ENCODE results near the gene PLXNA2.

PLXNA2 gene

GRCh38 chr1:208058267-208058666, 185.9 kb downstream of the PLXNA2 start:
- Mint-ChIP-seq H3K4me3 (no peak overlapping the region), H3K9me3 (no peaks in the 10 kb centered on the region), H3K36me3 (ENCODE audit: low read depth) (no peaks in the 10 kb centered on the region), H3K27ac (no peak overlapping the region), H3K4me1 (ENCODE audit: low read depth) (peaks cover 2% of the 10 kb centered on the region), H3K27me3 (peaks cover 10% of the 10 kb centered on the region)
- DNase-seq = no peak

DNA sequence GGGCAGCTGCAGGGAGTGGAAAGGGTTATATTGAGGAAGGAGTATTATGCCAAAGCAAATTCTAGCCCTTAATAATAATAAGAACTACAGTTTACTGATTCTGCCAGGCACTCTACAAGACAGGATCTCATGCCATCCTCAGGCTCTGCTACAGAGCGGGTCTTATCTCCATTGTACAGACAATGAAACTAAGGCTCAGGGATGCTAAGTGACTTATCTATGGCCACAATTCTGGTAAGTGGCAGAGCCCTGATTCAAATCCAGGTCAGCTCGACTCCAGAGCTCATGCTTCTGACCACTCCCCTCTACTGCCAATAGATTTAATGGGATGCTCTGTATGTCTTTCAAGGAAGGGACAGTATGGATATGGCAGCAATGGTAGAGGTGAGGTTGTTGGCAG, 187.1 kb downstream of the PLXNA2 start:
- H3K27me3 Mint-ChIP-seq = peaks cover 10% of the 10 kb centered on the region
- H3K36me3 Mint-ChIP-seq (ENCODE audit: low read depth) = no peaks in the 10 kb centered on the region
- H3K4me1 Mint-ChIP-seq (ENCODE audit: low read depth) = peaks cover 2% of the 10 kb centered on the region
- DNase-seq = no peak
- H3K27ac Mint-ChIP-seq = no peak overlapping the region
- H3K9me3 Mint-ChIP-seq = no peaks in the 10 kb centered on the region
- H3K4me3 Mint-ChIP-seq = no peak overlapping the region

DNA sequence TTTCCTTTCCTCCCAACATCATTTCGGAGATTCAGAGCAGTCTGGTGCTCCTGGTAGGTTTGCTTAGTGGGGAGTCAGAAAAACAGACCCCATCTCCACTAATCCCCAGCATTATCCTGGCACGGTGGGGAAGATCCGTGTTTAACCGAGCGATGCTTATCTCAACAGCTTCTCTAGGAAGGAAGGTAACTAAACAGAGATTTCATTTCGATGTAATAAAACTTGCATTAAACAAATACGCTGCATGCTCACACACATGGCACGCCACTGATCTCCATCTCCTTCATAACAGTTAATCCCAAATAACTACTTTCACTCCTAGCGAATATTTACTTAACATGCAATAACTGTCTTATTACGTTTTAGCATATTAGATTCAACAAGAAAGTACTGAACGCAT, 188.6 kb downstream of the PLXNA2 start:
- no peaks in the 10 kb centered on the region for H3K36me3 Mint-ChIP-seq (ENCODE audit: low read depth)
- DNase-seq = no peak
- H3K27ac Mint-ChIP-seq = no peak overlapping the region
- peaks cover 20% of the 10 kb centered on the region for H3K27me3 Mint-ChIP-seq
- no peaks in the 10 kb centered on the region for H3K9me3 Mint-ChIP-seq
- H3K4me1 Mint-ChIP-seq (ENCODE audit: low read depth) = peaks cover 2% of the 10 kb centered on the region
- H3K4me3 Mint-ChIP-seq = no peak overlapping the region

- Mint-ChIP-seq H3K36me3 (ENCODE audit: low read depth) (no peaks in the 10 kb centered on the region), H3K9me3 (no peaks in the 10 kb centered on the region), H3K4me3 (no peak overlapping the region), H3K4me1 (ENCODE audit: low read depth) (peaks cover 2% of the 10 kb centered on the region), H3K27me3 (peaks cover 20% of the 10 kb centered on the region), H3K27ac (no peak overlapping the region)
- no peak for DNase-seq
Observed at GRCh38 chr1:208054911-208055379, 189.2 kb downstream of the PLXNA2 start.

GRCh38 chr1:208054485-208054884, 189.7 kb downstream of the PLXNA2 start:
- Mint-ChIP-seq H3K36me3 (ENCODE audit: low read depth) (no peaks in the 10 kb centered on the region), H3K4me1 (ENCODE audit: low read depth) (peaks cover 2% of the 10 kb centered on the region), H3K9me3 (no peaks in the 10 kb centered on the region), H3K27me3 (peaks cover 20% of the 10 kb centered on the region), H3K4me3 (no peak overlapping the region), H3K27ac (no peak overlapping the region)
- no peak for DNase-seq

DNA sequence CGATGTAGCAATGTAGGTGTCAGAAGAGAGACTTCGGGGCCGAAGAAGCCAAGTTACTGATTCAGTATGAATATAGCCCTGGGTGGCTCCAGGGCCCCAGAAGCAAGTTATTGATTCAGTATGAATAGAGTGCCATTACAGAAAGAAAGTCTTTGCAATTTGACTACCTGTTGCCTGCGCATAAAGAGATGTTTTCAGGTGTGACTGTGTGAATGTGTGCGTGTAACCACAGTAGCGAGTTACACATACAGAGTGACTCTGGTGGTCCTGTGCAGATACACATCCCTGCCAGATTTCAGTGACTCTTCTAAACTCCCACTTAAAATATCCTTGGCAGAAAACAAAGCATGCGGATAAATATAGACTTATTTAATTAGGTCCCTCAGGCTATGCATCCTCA, 190.5 kb downstream of the PLXNA2 start:
- H3K4me3 Mint-ChIP-seq = no peak overlapping the region
- peaks cover 20% of the 10 kb centered on the region for H3K27me3 Mint-ChIP-seq
- no peak overlapping the region for H3K27ac Mint-ChIP-seq
- DNase-seq = no peak
- H3K4me1 Mint-ChIP-seq (ENCODE audit: low read depth) = peaks cover 4% of the 10 kb centered on the region
- H3K36me3 Mint-ChIP-seq (ENCODE audit: low read depth) = no peaks in the 10 kb centered on the region
- no peaks in the 10 kb centered on the region for H3K9me3 Mint-ChIP-seq

GRCh38 chr1:208052926-208053407, 191.2 kb downstream of the PLXNA2 start:
- Mint-ChIP-seq H3K27me3 (peaks cover 20% of the 10 kb centered on the region), H3K36me3 (ENCODE audit: low read depth) (no peaks in the 10 kb centered on the region), H3K4me1 (ENCODE audit: low read depth) (peaks cover 4% of the 10 kb centered on the region), H3K9me3 (no peaks in the 10 kb centered on the region), H3K27ac (no peak overlapping the region), H3K4me3 (no peak overlapping the region)
- DNase-seq = no peak

DNA sequence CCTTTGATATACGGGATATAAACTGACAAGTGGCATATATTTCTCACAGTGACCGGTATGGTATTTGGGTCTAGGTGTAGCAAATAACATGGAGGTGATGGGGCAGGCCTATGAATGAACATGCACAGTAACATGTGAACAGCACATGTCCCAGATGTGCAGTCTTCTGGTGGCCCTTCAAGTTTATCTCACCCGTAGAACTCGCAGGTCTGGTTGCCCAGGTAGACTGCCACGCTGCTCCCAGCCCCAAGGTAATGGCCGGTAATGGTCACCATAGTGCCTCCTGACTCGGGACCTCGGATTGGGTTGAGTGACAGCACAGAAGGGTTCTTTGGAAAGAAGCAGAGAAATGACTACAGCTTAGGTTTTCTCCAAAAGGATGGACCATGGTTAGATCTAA, 192.0 kb downstream of the PLXNA2 start:
- Mint-ChIP-seq H3K36me3 (ENCODE audit: low read depth) (no peaks in the 10 kb centered on the region), H3K27me3 (peaks cover 20% of the 10 kb centered on the region), H3K4me1 (ENCODE audit: low read depth) (peaks cover 4% of the 10 kb centered on the region), H3K4me3 (no peak overlapping the region), H3K9me3 (no peaks in the 10 kb centered on the region), H3K27ac (no peak overlapping the region)
- DNase-seq = no peak

DNA sequence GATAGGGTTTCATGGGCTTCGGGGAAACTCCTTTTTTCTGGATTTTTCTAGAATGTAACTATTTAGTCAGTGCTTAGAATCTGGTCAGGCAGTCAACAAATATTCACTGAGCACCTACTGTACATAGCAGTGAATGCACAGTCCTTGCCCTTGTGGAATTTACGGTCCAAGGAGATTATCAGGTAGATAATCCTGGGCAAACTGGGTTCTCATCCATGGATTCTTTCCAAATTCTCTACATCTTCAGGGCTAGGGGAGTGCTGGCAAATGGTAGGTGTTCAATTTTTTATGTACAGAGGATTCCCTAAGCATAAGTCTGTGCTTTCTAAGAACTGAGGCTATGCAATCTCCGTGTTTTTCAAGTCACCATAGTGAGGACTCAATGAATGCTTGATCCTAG, 192.5 kb downstream of the PLXNA2 start:
- peaks cover 4% of the 10 kb centered on the region for H3K4me1 Mint-ChIP-seq (ENCODE audit: low read depth)
- peaks cover 20% of the 10 kb centered on the region for H3K27me3 Mint-ChIP-seq
- no peak overlapping the region for H3K4me3 Mint-ChIP-seq
- no peak overlapping the region for H3K27ac Mint-ChIP-seq
- H3K9me3 Mint-ChIP-seq = no peaks in the 10 kb centered on the region
- H3K36me3 Mint-ChIP-seq (ENCODE audit: low read depth) = no peaks in the 10 kb centered on the region
- DNase-seq = no peak

DNA sequence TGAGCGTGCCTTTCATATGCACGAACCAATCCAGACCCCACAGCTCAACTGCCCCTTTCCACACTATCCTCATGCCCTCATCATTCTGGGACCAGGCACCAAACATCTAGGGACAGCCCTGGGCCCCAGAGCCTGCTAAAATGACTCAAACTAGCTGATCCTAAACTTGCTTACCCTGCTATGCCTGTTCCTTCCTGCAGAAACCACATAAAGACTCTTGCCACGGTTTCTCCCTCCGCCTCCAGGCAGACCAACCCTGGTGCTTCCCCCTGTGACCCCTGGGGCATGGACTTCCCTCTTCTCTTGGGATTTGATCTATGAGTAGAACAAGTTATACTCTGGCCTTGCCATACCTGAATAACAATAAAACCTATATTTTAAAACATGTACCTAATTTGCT, 195.3 kb downstream of the PLXNA2 start:
- H3K27ac Mint-ChIP-seq = no peak overlapping the region
- no peak for DNase-seq
- peaks cover 21% of the 10 kb centered on the region for H3K27me3 Mint-ChIP-seq
- no peaks in the 10 kb centered on the region for H3K9me3 Mint-ChIP-seq
- H3K4me3 Mint-ChIP-seq = no peak overlapping the region
- no peaks in the 10 kb centered on the region for H3K36me3 Mint-ChIP-seq (ENCODE audit: low read depth)
- H3K4me1 Mint-ChIP-seq (ENCODE audit: low read depth) = peaks cover 10% of the 10 kb centered on the region

DNA sequence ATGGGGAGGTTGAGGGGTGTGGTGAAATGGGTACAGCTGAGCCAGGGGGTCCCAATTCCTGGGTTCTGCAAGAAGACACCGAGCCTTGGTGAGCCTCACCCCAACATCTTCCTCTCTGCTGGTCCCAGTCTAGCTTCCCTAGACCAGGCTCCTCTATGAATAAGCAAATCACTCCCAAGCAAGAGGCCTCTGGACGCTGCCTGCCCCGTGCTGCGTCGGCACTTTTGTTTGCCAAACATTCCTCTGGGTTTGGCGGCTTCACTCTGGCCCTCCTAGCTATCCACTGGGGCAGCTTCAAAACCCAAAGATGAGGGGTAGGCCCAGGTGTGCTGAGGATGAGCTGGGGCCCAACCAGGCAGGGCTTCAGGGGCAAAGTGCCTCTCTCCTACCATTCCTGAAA, 196.2 kb downstream of the PLXNA2 start:
- Mint-ChIP-seq H3K27me3 (peaks cover 26% of the 10 kb centered on the region), H3K36me3 (ENCODE audit: low read depth) (no peaks in the 10 kb centered on the region), H3K4me3 (no peak overlapping the region), H3K4me1 (ENCODE audit: low read depth) (peaks cover 10% of the 10 kb centered on the region), H3K9me3 (no peaks in the 10 kb centered on the region), H3K27ac (no peak overlapping the region)
- no peak for DNase-seq

GRCh38 chr1:208047476-208047934, 196.7 kb downstream of the PLXNA2 start:
- H3K36me3 Mint-ChIP-seq (ENCODE audit: low read depth) = no peaks in the 10 kb centered on the region
- peaks cover 26% of the 10 kb centered on the region for H3K27me3 Mint-ChIP-seq
- H3K27ac Mint-ChIP-seq = no peak overlapping the region
- no peak for DNase-seq
- no peaks in the 10 kb centered on the region for H3K9me3 Mint-ChIP-seq
- no peak overlapping the region for H3K4me3 Mint-ChIP-seq
- peaks cover 10% of the 10 kb centered on the region for H3K4me1 Mint-ChIP-seq (ENCODE audit: low read depth)

- no peak overlapping the region for H3K27ac Mint-ChIP-seq
- peaks cover 10% of the 10 kb centered on the region for H3K4me1 Mint-ChIP-seq (ENCODE audit: low read depth)
- no peaks in the 10 kb centered on the region for H3K36me3 Mint-ChIP-seq (ENCODE audit: low read depth)
- H3K9me3 Mint-ChIP-seq = no peaks in the 10 kb centered on the region
- DNase-seq = no peak
- H3K27me3 Mint-ChIP-seq = peaks cover 16% of the 10 kb centered on the region
- no peak overlapping the region for H3K4me3 Mint-ChIP-seq
Observed at GRCh38 chr1:208045463-208046260, 198.5 kb downstream of the PLXNA2 start.

DNA sequence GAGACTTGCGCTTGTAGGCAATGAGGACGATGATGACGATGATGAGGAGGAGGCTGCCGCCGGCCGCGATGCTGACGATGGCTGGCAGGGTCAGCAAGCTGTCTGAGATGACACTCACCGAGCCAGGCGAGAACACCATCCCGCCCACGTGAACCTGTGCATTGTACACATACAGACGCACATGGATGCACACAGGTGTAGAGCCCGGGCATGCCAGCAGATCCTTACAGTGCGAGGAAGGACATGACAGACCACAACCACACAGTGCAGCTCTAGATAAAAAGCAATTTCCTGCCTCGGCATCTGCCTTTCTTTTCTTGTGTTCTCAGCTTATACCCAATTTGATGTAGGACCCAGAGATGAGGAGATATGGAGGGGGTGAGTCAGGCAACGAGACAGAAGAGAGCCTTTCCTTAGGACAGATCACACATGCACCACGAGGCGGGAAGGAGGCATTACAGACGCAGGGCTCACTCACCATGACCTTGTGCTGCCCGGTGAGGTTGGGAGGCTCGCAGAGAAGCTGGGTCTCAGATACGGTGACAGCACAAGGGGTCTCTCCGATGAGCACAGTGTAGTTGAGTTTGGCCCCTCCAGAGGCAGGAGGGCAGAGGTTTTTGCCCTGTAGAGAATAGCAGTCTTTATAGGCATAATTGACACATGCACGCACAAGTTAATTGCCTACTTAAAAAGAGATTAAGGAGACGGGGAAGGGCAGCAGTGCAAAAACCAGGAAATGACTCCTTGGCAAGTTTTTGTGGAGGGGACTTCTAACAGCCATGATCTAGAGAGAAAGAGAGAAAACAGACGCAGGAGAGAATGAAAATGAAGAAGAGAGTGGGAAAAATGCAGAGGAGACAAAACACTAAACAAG, 199.4 kb downstream of the PLXNA2 start:
- H3K36me3 Mint-ChIP-seq (ENCODE audit: low read depth) = no peaks in the 10 kb centered on the region
- H3K4me1 Mint-ChIP-seq (ENCODE audit: low read depth) = peaks cover 10% of the 10 kb centered on the region
- H3K27me3 Mint-ChIP-seq = peaks cover 16% of the 10 kb centered on the region
- no peak overlapping the region for H3K4me3 Mint-ChIP-seq
- no peak overlapping the region for H3K27ac Mint-ChIP-seq
- no peaks in the 10 kb centered on the region for H3K9me3 Mint-ChIP-seq
- DNase-seq = no peak

All from activated T-cell treated with anti-CD3 and anti-CD28 coated beads, Interleukin-2, amount 50 U/mL, for 24 hours (primary cell).